ENCODE measurements around the gene NUDT22.
"Not testable (repeated sequence)": the region's sequence is repeated elsewhere in the genome, so short reads cannot be mapped to it uniquely, and the experiment has no call there.

The NUDT22 gene

GRCh38 chr11:64245797-64246620 is 19.9 kb downstream of the NUDT22 start:
- no peak overlapping the region for H2AFZ ChIP-seq (ENCODE audit: low read depth, low read length)
- H3K9me3 ChIP-seq (ENCODE audit: low read length) = no peaks in the 10 kb centered on the region
- peaks cover 47% of the 10 kb centered on the region for H3K4me1 ChIP-seq (ENCODE audit: insufficient read depth, low read length)
- peaks cover 15% of the 10 kb centered on the region for H3K36me3 ChIP-seq (ENCODE audit: insufficient read depth, low read length)
- H3K4me3 ChIP-seq (ENCODE audit: low read length) = peak overlapping the region; percentile 85
- H3K27me3 ChIP-seq (ENCODE audit: insufficient read depth, low read length) = no peaks in the 10 kb centered on the region

GRCh38 chr11:64246621-64246870 is 20.5 kb downstream of the NUDT22 start:
- H3K4me1 ChIP-seq (ENCODE audit: insufficient read depth, low read length) = peaks cover 48% of the 10 kb centered on the region
- H3K4me3 ChIP-seq (ENCODE audit: low read length) = peak overlapping the region; percentile 85
- not testable (repeated sequence) for H2AFZ ChIP-seq (ENCODE audit: low read depth, low read length); H3K27me3 ChIP-seq (ENCODE audit: insufficient read depth, low read length); H3K9me3 ChIP-seq (ENCODE audit: low read length)
- H3K36me3 ChIP-seq (ENCODE audit: insufficient read depth, low read length) = peaks cover 15% of the 10 kb centered on the region

GRCh38 chr11:64246871-64247728 is 21.0 kb downstream of the NUDT22 start, which contains the start of gene PPP1R14B:
TSS of gene PPP1R14B (minus strand) at chr11:64246943. CDS start at chr11:64246673, 270 bp downstream.
- H3K4me1 ChIP-seq (ENCODE audit: insufficient read depth, low read length) = peaks cover 51% of the 10 kb centered on the region
- H2AFZ ChIP-seq (ENCODE audit: low read depth, low read length) = peak within 1 kb of the TSS; percentile 32
- H3K9me3 ChIP-seq (ENCODE audit: low read length) = no peaks in the 10 kb centered on the region
- H3K36me3 ChIP-seq (ENCODE audit: insufficient read depth, low read length) = peaks cover 15% of the 10 kb centered on the region
- H3K27me3 ChIP-seq (ENCODE audit: insufficient read depth, low read length) = no peaks in the 10 kb centered on the region
- H3K4me3 ChIP-seq (ENCODE audit: low read length) = peak within 1 kb of the TSS; percentile 85

GRCh38 chr11:64247729-64248531 is 21.9 kb downstream of the NUDT22 start:
- no peaks in the 10 kb centered on the region for H3K27me3 ChIP-seq (ENCODE audit: insufficient read depth, low read length)
- peaks cover 48% of the 10 kb centered on the region for H3K4me1 ChIP-seq (ENCODE audit: insufficient read depth, low read length)

GRCh38 chr11:64248578-64248977 is 22.5 kb downstream of the NUDT22 start:
- Histone ChIP-seq H3K4me1 (ENCODE audit: insufficient read depth, low read length) (peaks cover 46% of the 10 kb centered on the region), H3K36me3 (ENCODE audit: insufficient read depth, low read length) (peaks cover 7% of the 10 kb centered on the region), H3K27me3 (ENCODE audit: insufficient read depth, low read length) (no peaks in the 10 kb centered on the region), H2AFZ (ENCODE audit: low read depth, low read length) (no peak overlapping the region), H3K4me3 (ENCODE audit: low read length) (no peak overlapping the region), H3K9me3 (ENCODE audit: low read length) (no peaks in the 10 kb centered on the region)

More at GRCh38 chr11:64247729-64248531, 21.9 kb downstream of the NUDT22 start:
- Histone ChIP-seq H3K36me3 (ENCODE audit: insufficient read depth, low read length) (peaks cover 14% of the 10 kb centered on the region), H3K4me3 (ENCODE audit: low read length) (peak overlapping the region; percentile 68), H3K9me3 (ENCODE audit: low read length) (no peaks in the 10 kb centered on the region), H2AFZ (ENCODE audit: low read depth, low read length) (peak overlapping the region; percentile 32)

GRCh38 chr11:64249038-64249437 is 23.0 kb downstream of the NUDT22 start:
- H3K36me3 ChIP-seq (ENCODE audit: insufficient read depth, low read length) = peaks cover 3% of the 10 kb centered on the region
- no peak overlapping the region for H3K4me3 ChIP-seq (ENCODE audit: low read length)
- H3K27me3 ChIP-seq (ENCODE audit: insufficient read depth, low read length) = no peaks in the 10 kb centered on the region
- no peak overlapping the region for H2AFZ ChIP-seq (ENCODE audit: low read depth, low read length)
- H3K4me1 ChIP-seq (ENCODE audit: insufficient read depth, low read length) = peaks cover 46% of the 10 kb centered on the region
- no peaks in the 10 kb centered on the region for H3K9me3 ChIP-seq (ENCODE audit: low read length)

- Histone ChIP-seq H3K9me3 (ENCODE audit: low read length) (no peaks in the 10 kb centered on the region), H2AFZ (ENCODE audit: low read depth, low read length) (no peak overlapping the region), H3K4me1 (ENCODE audit: insufficient read depth, low read length) (peaks cover 46% of the 10 kb centered on the region), H3K36me3 (ENCODE audit: insufficient read depth, low read length) (no peaks in the 10 kb centered on the region), H3K27me3 (ENCODE audit: insufficient read depth, low read length) (no peaks in the 10 kb centered on the region), H3K4me3 (ENCODE audit: low read length) (no peak overlapping the region)
These were observed 23.7 kb downstream of the NUDT22 start for GRCh38 chr11:64249563-64250414.

- peak overlapping the region; percentile 55 for H3K4me3 ChIP-seq (ENCODE audit: low read length)
- H3K4me1 ChIP-seq (ENCODE audit: insufficient read depth, low read length) = peaks cover 39% of the 10 kb centered on the region
- H3K36me3 ChIP-seq (ENCODE audit: insufficient read depth, low read length) = no peaks in the 10 kb centered on the region
- no peaks in the 10 kb centered on the region for H3K9me3 ChIP-seq (ENCODE audit: low read length)
- peak overlapping the region; percentile 71 for H2AFZ ChIP-seq (ENCODE audit: low read depth, low read length)
- no peaks in the 10 kb centered on the region for H3K27me3 ChIP-seq (ENCODE audit: insufficient read depth, low read length)
These were observed 24.4 kb downstream of the NUDT22 start for GRCh38 chr11:64250415-64251015.

GRCh38 chr11:64251016-64251752 is 25.1 kb downstream of the NUDT22 start, which contains the start of gene PLCB3:
TSS of gene PLCB3 (plus strand) at chr11:64251530. CDS start at chr11:64251650, 120 bp downstream.
- H3K4me1 ChIP-seq (ENCODE audit: insufficient read depth, low read length) = peaks cover 36% of the 10 kb centered on the region
- no peaks in the 10 kb centered on the region for H3K27me3 ChIP-seq (ENCODE audit: insufficient read depth, low read length)
- no peaks in the 10 kb centered on the region for H3K9me3 ChIP-seq (ENCODE audit: low read length)

GRCh38 chr11:64251753-64252002 is 25.6 kb downstream of the NUDT22 start:
- peaks cover 36% of the 10 kb centered on the region for H3K4me1 ChIP-seq (ENCODE audit: insufficient read depth, low read length)
- peak overlapping the region; percentile 55 for H3K4me3 ChIP-seq (ENCODE audit: low read length)
- no peaks in the 10 kb centered on the region for H3K27me3 ChIP-seq (ENCODE audit: insufficient read depth, low read length)
- H3K9me3 ChIP-seq (ENCODE audit: low read length) = no peaks in the 10 kb centered on the region
- peaks cover 11% of the 10 kb centered on the region for H3K36me3 ChIP-seq (ENCODE audit: insufficient read depth, low read length)
- H2AFZ ChIP-seq (ENCODE audit: low read depth, low read length) = peak overlapping the region; percentile 69

More at GRCh38 chr11:64251016-64251752, 25.1 kb downstream of the NUDT22 start, which contains the start of gene PLCB3:
- H3K36me3 ChIP-seq (ENCODE audit: insufficient read depth, low read length) = peaks cover 6% of the 10 kb centered on the region
- H3K4me3 ChIP-seq (ENCODE audit: low read length) = peak within 1 kb of the TSS; percentile 55
- peak within 1 kb of the TSS; percentile 71 for H2AFZ ChIP-seq (ENCODE audit: low read depth, low read length)

GRCh38 chr11:64252003-64252872 is 26.2 kb downstream of the NUDT22 start:
- Histone ChIP-seq H3K36me3 (ENCODE audit: insufficient read depth, low read length) (peaks cover 11% of the 10 kb centered on the region), H2AFZ (ENCODE audit: low read depth, low read length) (peak overlapping the region; percentile 69), H3K9me3 (ENCODE audit: low read length) (no peaks in the 10 kb centered on the region), H3K4me3 (ENCODE audit: low read length) (peak overlapping the region; percentile 55), H3K27me3 (ENCODE audit: insufficient read depth, low read length) (no peaks in the 10 kb centered on the region), H3K4me1 (ENCODE audit: insufficient read depth, low read length) (peaks cover 33% of the 10 kb centered on the region)

Data from neuron (in vitro differentiated cells).